ENCODE results near the gene GTPBP1.

The GTPBP1 gene

GRCh38 chr22:38770257-38770949 is 64.7 kb downstream of the GTPBP1 start:
- no peak for TF ChIP-seq CTCF (IDR thresholded peaks at IDR 0.05; ENCODE audit: extremely low read depth, missing control alignments)
- no peak for DNase-seq (ENCODE audit: low spot score)

DNA sequence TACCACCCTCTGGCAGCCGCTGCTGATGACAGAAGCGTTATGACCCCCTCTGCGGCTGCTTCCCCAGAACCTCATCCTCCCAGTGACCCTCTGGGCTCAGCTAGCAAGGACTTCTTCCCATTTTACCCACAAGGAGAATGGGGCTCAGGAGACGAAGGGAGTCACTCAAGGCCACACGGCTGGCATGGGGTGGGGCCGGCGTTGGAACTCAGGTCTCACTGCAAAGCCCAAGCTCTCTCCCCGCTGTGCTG is 66.8 kb downstream of the GTPBP1 start:
- DNase-seq (ENCODE audit: low spot score): no peak
- TF ChIP-seq CTCF (IDR thresholded peaks at IDR 0.05; ENCODE audit: extremely low read depth, missing control alignments): no peak

- no peak for TF ChIP-seq CTCF (IDR thresholded peaks at IDR 0.05; ENCODE audit: extremely low read depth, missing control alignments)
- DNase-seq (ENCODE audit: low spot score): no peak
These were observed 67.7 kb downstream of the GTPBP1 start for GRCh38 chr22:38773363-38773946.

DNA sequence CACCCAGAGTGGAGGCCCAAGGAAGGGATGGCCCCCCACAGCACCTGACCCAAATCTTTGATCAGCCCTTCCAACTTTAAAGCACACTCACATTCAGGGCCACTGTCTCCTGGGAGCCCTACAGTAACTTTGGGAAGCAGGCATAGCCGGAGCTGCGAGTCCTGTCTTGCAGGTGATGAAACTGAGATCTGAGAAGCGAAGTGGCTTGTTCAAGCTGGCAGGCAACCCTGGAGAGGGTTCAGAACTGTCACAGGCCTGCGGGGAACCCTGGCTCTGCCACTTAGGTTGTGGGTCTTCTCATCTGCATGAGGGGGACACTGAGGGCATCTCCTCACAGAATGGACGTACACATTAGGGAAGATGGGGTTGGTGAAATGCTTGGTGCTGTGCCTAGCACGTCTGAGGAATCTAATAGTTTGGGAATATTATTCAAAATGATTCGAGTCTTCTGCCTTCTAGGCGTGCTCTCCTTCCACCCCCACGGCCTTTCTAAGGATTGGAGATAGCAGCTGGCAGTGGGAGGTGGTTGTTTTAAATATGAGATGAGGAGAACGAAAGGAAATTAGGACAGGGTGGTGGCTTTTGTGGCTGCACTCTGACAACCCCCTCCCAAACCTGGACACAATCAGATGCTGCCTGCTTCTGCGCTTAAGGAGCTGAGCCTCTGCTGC is 68.9 kb downstream of the GTPBP1 start:
- no peak for TF ChIP-seq CTCF (IDR thresholded peaks at IDR 0.05; ENCODE audit: extremely low read depth, missing control alignments)
- DNase-seq (ENCODE audit: low spot score): no peak

GRCh38 chr22:38775656-38776055 is 69.9 kb downstream of the GTPBP1 start:
- no peak for DNase-seq (ENCODE audit: low spot score)
- TF ChIP-seq CTCF (IDR thresholded peaks at IDR 0.05; ENCODE audit: extremely low read depth, missing control alignments): no peak

- TF ChIP-seq CTCF (IDR thresholded peaks at IDR 0.05; ENCODE audit: extremely low read depth, missing control alignments): no peak
- no peak for DNase-seq (ENCODE audit: low spot score)
These were observed 70.3 kb downstream of the GTPBP1 start for GRCh38 chr22:38776086-38776485.

DNA sequence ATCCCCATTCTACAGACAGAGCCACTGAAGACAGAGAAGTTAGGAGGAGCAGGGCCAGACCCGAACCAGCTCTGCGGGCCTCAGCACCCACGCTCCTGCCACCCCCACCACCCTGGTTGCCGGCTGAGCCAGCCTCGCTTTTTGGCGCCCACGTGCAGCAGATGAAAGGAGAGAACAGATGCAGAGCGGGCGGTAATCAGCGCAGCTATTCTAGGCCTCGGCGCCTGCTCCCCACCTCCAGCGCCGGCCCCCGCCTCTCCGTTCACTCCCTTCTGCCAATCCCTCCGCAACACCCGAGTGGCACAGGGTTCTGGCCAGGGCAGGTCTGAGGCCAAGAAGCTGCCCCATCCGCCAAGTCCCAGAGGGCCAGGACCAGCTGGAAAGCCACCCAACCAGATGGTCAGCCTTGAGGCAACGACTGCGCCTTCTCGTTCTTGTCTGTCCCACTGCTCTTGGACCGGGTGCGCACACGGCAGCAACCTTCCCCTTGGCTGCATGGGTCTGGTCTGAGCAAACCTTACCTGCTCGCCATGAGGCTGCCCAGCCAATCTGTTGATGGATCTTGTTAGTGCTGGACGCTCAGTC is 71.4 kb downstream of the GTPBP1 start:
- no peak for TF ChIP-seq CTCF (IDR thresholded peaks at IDR 0.05; ENCODE audit: extremely low read depth, missing control alignments)
- no peak for DNase-seq (ENCODE audit: low spot score)
